Activated T-cell treated with anti-CD3 and anti-CD28 coated beads for 48 hours (primary cell): Measurements from ENCODE around the gene DBP.
A peak's percentile ranks its signal among the peaks of the same experiment; 100 is the strongest.

Experiments used
- DNase-seq: peaks from one replicate; pipeline ENCODE4 v3.0.0-alpha.2; 2020; ENCODE audit warnings: low read depth

The DBP gene

DNA sequence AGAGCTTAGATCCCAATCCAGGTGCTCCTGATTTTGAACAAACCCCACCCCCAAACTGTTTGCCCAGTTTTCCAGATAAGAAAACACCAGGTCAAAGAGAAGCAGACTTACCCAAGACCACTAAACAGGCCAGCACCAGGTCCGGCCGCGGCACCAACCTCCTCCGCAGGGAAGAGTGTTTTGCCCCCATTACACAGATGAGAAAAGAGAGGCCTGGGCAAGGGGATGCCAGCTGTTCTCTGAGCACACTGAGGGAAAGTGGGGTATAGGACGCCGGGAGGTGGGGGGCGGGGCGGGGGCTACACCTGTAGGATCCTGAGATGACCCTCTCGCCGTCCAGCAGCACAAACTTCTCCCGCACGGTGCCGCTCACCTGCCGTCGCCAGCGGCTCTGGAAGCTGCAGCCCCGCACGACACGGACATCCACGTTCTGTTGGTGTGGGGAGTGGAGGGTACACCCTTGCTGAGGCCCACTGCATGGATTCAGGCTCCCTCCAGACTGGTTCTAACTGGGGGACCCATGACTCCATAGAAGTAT, 27.5 kb downstream of the DBP start:
- no peak for DNase-seq

DNA sequence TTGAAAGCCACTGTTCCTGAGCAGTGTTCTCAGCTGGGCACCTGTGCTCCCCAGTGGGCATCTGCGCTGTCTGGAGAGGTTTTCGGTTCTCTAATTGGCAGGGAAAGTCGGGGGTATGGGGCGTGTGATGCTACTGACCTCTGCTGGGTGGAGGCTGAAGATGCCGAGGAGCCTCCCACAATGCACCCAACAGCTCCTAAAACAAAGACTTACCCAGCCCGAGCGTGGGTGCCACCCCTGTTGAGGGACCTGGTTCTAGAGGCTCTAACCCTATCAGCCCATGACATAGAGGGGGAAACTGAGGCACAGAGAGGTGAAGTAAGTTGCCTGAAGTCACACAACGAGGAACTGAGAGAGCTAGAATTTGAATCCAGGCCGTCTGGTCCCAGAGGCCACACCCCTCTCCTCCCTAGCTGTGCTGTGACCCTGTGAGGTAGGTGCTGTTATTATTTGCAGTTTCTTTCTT, 28.3 kb downstream of the DBP start:
- DNase-seq: no peak

DNA sequence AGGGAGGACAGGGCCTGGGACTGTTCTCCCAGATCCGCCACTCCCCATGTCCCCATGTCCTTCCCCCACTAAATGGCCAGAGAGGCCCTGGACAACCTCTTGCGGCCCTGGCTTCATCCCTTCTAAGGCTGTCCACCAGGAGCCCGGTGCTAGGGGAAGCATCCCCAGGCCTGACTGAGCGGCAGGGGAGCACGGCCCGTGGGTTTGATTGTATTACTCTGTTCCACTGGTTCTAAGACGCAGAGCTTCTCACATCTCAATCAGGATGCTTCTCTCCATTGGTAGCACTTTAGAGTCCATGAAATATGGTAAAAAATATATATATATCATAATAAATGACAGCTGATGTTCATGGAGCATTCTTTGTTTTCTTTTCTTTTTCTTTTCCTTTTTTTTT, 29.8 kb downstream of the DBP start:
- DNase-seq: no peak

DNA sequence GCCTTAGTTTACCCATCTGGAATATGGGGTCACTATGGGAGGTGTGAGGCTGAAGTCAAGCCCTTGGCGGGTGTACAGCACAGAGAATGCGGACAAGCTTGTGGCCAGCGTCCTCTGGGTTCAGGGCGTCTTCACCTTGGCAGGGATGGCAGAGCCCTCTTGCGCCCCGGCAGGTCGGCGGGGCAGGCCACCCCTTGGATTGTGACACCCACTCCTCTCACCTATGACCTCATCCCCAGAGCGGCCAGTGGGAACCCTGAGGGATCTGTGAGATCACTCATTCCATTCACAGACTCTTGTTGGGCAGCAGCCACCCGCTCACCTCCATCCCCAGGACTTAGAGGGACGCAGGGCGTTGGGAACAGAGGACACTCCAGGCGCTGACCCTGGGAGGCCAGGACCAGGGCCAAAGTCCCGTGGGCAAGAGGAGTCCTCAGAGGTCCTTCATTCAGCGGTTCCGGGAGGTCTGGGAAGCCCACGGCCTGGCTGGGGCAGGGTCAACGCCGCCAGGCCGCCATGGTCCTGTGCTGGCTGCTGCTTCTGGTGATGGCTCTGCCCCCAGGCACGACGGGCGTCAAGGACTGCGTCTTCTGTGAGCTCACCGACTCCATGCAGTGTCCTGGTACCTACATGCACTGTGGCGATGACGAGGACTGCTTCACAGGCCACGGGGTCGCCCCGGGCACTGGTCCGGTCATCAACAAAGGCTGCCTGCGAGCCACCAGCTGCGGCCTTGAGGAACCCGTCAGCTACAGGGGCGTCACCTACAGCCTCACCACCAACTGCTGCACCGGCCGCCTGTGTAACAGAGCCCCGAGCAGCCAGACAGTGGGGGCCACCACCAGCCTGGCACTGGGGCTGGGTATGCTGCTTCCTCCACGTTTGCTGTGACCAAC, 30.5 kb downstream of the DBP start, which contains the start of gene SPACA4:
SPACA4 (plus strand) TSS at position 280 of the 896 bp plus-strand sequence; CDS start at position 517, 237 bp downstream.
- DNase-seq: no peak

DNA sequence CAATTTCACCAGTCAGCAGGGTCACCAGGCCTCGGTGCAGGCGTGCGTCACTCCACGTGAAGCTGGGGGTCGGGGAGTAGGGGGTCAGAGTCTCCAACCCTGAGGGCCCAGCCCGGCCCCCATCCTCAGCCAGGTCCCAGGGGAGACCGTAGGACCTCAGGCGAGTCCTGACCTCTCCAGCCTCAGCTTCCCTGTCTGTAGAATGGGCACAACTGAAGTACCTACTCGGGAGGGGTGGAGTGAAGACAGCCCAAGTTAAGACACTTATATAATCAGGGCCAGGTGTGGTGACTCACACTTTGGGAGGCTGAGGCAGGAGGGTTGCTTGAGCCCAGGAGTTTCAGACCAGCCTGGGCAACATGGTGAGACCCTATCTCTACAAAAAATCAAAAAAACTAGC, 33.3 kb downstream of the DBP start:
- no peak for DNase-seq

GRCh38 chr19:48603449-48603848, 33.7 kb downstream of the DBP start:
- DNase-seq: no peak

DNA sequence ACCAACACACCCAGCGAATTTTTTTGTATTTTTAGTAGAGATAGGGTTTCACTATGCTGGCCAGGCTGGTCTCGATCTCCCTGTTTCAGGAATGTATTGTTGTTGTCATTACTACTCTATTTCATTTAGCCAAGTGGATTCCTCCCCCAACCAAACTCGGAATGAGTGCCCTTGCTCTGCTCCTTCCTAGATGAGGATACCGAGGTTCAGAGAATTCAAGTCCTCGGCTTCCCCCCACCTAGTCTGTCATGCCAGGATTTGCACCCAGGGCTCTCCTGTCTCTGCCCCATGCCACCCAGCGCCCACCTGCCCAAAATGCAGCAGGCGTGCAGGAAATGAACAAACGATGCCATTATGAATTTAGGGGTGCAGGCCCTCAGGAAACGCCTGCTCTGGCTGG, 34.2 kb downstream of the DBP start:
- DNase-seq: no peak

GRCh38 chr19:48600679-48601417, 36.3 kb downstream of the DBP start:
- no peak for DNase-seq

DNA sequence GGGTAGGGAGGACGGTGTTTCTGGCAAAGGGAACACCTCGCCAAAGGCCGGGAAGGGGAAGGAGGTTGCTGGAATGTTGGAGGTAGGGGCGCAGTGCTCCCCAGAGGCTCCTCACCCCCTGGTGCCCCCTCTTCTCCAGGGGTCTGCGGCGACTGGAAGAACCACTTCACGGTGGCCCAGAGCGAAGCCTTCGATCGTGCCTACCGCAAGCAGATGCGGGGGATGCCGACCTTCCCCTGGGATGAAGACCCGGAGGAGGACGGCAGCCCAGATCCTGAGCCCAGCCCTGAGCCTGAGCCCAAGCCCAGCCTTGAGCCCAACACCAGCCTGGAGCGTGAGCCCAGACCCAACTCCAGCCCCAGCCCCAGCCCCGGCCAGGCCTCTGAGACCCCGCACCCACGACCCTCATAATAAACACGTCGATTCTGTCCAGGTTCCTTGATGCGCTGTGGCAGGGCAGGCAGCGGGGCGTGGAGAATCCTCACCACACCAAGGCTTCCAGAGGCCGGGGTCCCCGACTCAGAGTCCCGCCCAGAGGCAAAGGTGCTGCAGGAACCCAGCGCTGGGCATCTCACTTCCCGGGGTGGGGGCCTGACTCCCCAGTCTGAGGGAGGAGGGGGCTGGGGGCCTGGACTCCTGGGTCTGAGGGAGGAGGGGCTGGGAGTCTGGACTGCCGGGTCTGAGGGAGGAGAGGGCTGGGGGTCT, 38.0 kb downstream of the DBP start:
- no peak for DNase-seq

GRCh38 chr19:48596679-48597465, 40.3 kb downstream of the DBP start:
- DNase-seq: no peak

GRCh38 chr19:48596237-48596636, 40.9 kb downstream of the DBP start:
- DNase-seq: no peak

DNA sequence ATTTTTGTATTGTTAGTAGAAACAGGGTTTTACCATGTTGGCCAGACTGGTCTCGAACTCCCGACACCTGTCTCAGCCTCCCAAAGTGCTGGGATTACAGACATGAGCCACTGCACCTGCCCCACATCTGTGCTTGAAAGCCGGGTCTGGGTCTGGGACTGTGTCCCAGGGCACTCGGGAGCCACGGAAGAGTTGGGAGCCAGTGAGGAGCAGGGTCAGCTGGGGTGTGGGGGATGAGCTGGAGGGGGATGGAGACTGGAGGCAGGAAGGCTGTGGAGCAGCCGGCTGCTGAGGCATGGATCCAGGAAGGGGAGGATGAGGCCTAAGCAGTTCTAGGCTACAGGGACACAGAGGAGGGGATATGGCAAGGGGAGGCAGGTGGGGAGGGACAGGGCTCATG, 41.3 kb downstream of the DBP start:
- DNase-seq: no peak

DNA sequence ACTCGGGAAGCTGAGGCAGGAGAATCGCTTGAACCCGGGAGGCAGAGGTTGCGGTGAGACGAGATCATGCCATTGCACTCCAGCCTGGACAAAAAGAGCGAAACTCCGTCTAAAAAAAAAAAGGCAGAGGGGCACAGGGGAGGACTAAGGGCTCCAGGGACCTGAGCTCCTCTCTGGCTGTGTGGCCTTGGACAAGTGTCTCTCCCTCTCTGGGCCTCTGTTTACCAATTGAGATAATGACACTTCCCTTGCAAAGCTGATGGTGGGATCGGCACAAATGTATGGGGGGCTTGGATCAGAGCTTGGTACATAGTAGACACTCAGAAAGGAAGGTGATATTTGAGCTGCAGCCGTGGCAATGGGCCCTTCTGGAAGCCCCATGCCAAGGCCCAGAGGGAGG, 42.0 kb downstream of the DBP start:
- no peak for DNase-seq

DNA sequence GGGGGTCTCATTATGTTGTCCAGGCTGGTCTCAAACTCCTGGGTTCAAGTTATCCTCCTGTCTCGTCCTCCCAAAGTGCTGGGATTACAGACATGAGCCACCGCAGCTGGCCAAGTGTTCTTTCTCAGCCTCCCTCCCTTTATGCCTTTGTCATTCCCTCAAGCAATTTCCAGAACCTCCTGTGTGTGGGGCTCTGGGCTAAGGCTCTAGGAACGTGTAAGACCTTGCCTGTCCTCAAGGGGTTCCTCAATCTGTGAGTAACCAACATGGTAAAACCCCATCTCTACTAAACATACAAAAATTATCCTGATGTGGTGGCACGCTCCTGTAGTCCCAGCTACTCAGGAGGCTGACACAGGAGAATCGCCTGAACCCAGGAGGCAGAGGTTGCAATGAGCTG, 46.2 kb downstream of the DBP start:
- DNase-seq: no peak

- peak; percentile 81 for DNase-seq
These were observed 48.3 kb downstream of the DBP start for GRCh38 chr19:48588670-48589401.

GRCh38 chr19:48587387-48587786, 49.8 kb downstream of the DBP start:
- DNase-seq: no peak

GRCh38 chr19:48582168-48582567, 55.0 kb downstream of the DBP start:
- no peak for DNase-seq
